ENCODE data around the gene CTSA. TPM values are rescaled to one million over a fixed set of nuclear protein-coding genes. Genes with fewer than 3 reads are reported as not detected.

CTSA gene
- total RNA-seq = 10 to 100 TPM; 40.3 to 42.6 TPM
- polyA plus RNA-seq (2013, experiment 1 of 2) = 86.4 TPM
- polyA plus RNA-seq (2013, experiment 2 of 2) = 96.6 TPM
- 26.0 to 101 (median 53.2) reads per million in 172 experiments for total RNA-seq

- peaks cover 48% of the 10 kb centered on the region for H3K4me1 ChIP-seq (ENCODE audit: insufficient read depth, low read length)
- H3K9me3 Mint-ChIP-seq = no peaks in the 10 kb centered on the region
- H3K36me3 ChIP-seq (ENCODE audit: insufficient read depth, low read length) = peaks cover 35% of the 10 kb centered on the region
- H3K27me3 Mint-ChIP-seq = no peaks in the 10 kb centered on the region
- ChIA-PET CTCF (interaction anchor here (0.7 to 1.6 kb wide), 5 partner anchors 10 to 67 kb away, joined by 3 to 5 read pairs (median 4); partner anchors contain the start of gene ZSWIM1), POLR2A (interaction anchor here (0.7 to 8.2 kb wide), 13 partner anchors 10 to 92 kb away, joined by 3 to 105 read pairs (median 5); partner anchors contain the start of genes ACOT8, PCIF1, SNX21 and ZNF335)
- H3K4me3 ChIP-seq (ENCODE audit: low read length) = peak within 1 kb of the TSS; percentile 93
- peaks cover 32% of the 10 kb centered on the region for H3K36me3 Mint-ChIP-seq (ENCODE audit: low read depth)
- H3K27ac ChIP-seq (ENCODE audit: low read depth in 1 of 2, low read length in 2 of 2) = peak within 1 kb of the TSS; percentile 50 to 65
- H3K4me1 Mint-ChIP-seq (ENCODE audit: low read depth) = peaks cover 51% of the 10 kb centered on the region
- intact Hi-C loops (cut with DNase I, micrococcal nuclease) = loop anchor here (1.0 to 5.0 kb wide), 7 partner anchors 10 to 80 kb away; partner anchors contain the start of genes ACOT8 (in 2 of the 2), PCIF1 (in 2 of the 2), ZSWIM3 (in 2 of the 2) and UBE2C (in 1 of the 2)
- peak within 1 kb of the TSS; percentile 96 for H3K4me3 Mint-ChIP-seq
- H3K27me3 ChIP-seq (ENCODE audit: control insufficient read depth in 1 of 2, insufficient read depth in 2 of 2, low read length in 2 of 2) = no peaks in the 10 kb centered on the region
- no peaks in the 10 kb centered on the region for H3K9me3 ChIP-seq (ENCODE audit: control insufficient read depth in 1 of 2, insufficient read depth in 1 of 2, low read length in 2 of 2)
- DNase-seq (peak; percentile 64 to 92 (median 76)), ATAC-seq (ENCODE audit: poor library complexity) (peak; percentile 79)
- no peak for TF ChIP-seq CTCF (IDR thresholded peaks at IDR 0.05)
- H3K27ac Mint-ChIP-seq = peak within 1 kb of the TSS; percentile 84
Measured at GRCh38 chr20:45890985-45891983, at the start of gene CTSA, which contains the start of gene NEURL2. CTSA (plus strand) TSS chr20:45891335; CDS start chr20:45891569, 234 bp downstream. NEURL2 (minus strand) TSS chr20:45891208; CDS start chr20:45890991, 217 bp downstream.

GRCh38 chr20:45841407-45842129, 49.6 kb upstream of the CTSA start:
- DNase-seq = no peak
- Mint-ChIP-seq H3K4me3 (no peak overlapping the region), H3K4me1 (ENCODE audit: low read depth) (no peaks in the 10 kb centered on the region), H3K27me3 (no peaks in the 10 kb centered on the region), H3K36me3 (ENCODE audit: low read depth) (peaks cover 43% of the 10 kb centered on the region), H3K9me3 (no peaks in the 10 kb centered on the region), H3K27ac (no peak overlapping the region)
- POLR2A ChIA-PET = interaction anchor here (1.2 to 1.3 kb wide), 2 partner anchors 15 to 93 kb away, joined by 3 read pairs; partner anchors contain the start of gene PCIF1
- no peaks in the 10 kb centered on the region for H3K9me3 ChIP-seq (ENCODE audit: control insufficient read depth in 1 of 2, insufficient read depth in 1 of 2, low read length in 2 of 2)
- H3K4me1 ChIP-seq (ENCODE audit: insufficient read depth, low read length) = no peaks in the 10 kb centered on the region
- no peak overlapping the region for H3K4me3 ChIP-seq (ENCODE audit: low read length)
- no peak for TF ChIP-seq CTCF (IDR thresholded peaks at IDR 0.05)
- intact Hi-C loops (cut with DNase I, micrococcal nuclease) = no loop called here
- H3K27me3 ChIP-seq (ENCODE audit: control insufficient read depth in 1 of 2, insufficient read depth in 2 of 2, low read length in 2 of 2) = no peaks in the 10 kb centered on the region
- peaks cover 48% of the 10 kb centered on the region for H3K36me3 ChIP-seq (ENCODE audit: insufficient read depth, low read length)
- H3K27ac ChIP-seq (ENCODE audit: low read depth in 1 of 2, low read length in 2 of 2) = no peak overlapping the region
- CTCF ChIA-PET = interaction anchor here (1.3 kb wide), 1 partner anchor 42 kb away, joined by 3 read pairs; no protein-coding TSS in a partner anchor
- no peak for ATAC-seq (ENCODE audit: poor library complexity)
